ENCODE measurements around the gene ENAH. TPM values are rescaled to one million over a fixed set of nuclear protein-coding genes. Genes with fewer than 3 reads are reported as not detected.

The ENAH gene
- total and polyA plus RNA-seq, 4 donors: 47.3 to 415 (median 115) TPM

GRCh38 chr1:225462429-225462713 lies 190.6 kb downstream of the ENAH start:
- no peak overlapping the region for H3K4me3 ChIP-seq (ENCODE audit: low read length in 2 of 2)
- H3K27me3 ChIP-seq (ENCODE audit: control insufficient read depth in 1 of 2, insufficient read depth in 2 of 2, low read length in 1 of 2): no peaks in the 10 kb centered on the region
- intact Hi-C loops (cut with DNase I): no loop called here
- ATAC-seq (ENCODE audit: low FRiP score): no peak
- 25 to 32% methylated on average over 5 of the region's 5 CpGs for WGBS, 2 donors
- DNase-seq: peak; percentile 35 to 58
- H3K9me3 ChIP-seq (ENCODE audit: control insufficient read depth, low read length): no peaks in the 10 kb centered on the region
- no peaks in the 10 kb centered on the region for H3K4me1 ChIP-seq (ENCODE audit: control insufficient read depth in 1 of 2, insufficient read depth in 2 of 2, low read length in 2 of 2)
- H3K36me3 ChIP-seq (ENCODE audit: control insufficient read depth in 1 of 2, insufficient read depth in 2 of 2, low read length in 1 of 2): no peaks in the 10 kb centered on the region
- no peak overlapping the region for H3K27ac ChIP-seq (ENCODE audit: low read depth in 1 of 2, low read length in 2 of 2)

GRCh38 chr1:225461533-225462428 lies 191.1 kb downstream of the ENAH start:
- H3K27ac ChIP-seq (ENCODE audit: low read depth in 1 of 2, low read length in 2 of 2): no peak overlapping the region
- H3K4me3 ChIP-seq (ENCODE audit: low read length in 2 of 2): no peak overlapping the region
- intact Hi-C loops (cut with DNase I): no loop called here
- DNase-seq: peak; percentile 33 to 68
- H3K36me3 ChIP-seq (ENCODE audit: control insufficient read depth in 1 of 2, insufficient read depth in 2 of 2, low read length in 1 of 2): no peaks in the 10 kb centered on the region
- no peak for ATAC-seq (ENCODE audit: low FRiP score)
- no peaks in the 10 kb centered on the region for H3K4me1 ChIP-seq (ENCODE audit: control insufficient read depth in 1 of 2, insufficient read depth in 2 of 2, low read length in 2 of 2)
- 79 to 86% methylated on average over 19 of the region's 19 CpGs for WGBS, 2 donors
- no peaks in the 10 kb centered on the region for H3K9me3 ChIP-seq (ENCODE audit: control insufficient read depth, low read length)
- no peaks in the 10 kb centered on the region for H3K27me3 ChIP-seq (ENCODE audit: control insufficient read depth in 1 of 2, insufficient read depth in 2 of 2, low read length in 1 of 2)

- Histone ChIP-seq H3K4me1 (ENCODE audit: control insufficient read depth in 1 of 2, insufficient read depth in 2 of 2, low read length in 2 of 2) (no peaks in the 10 kb centered on the region), H3K27ac (ENCODE audit: low read depth in 1 of 2, low read length in 2 of 2) (no peak overlapping the region), H3K9me3 (ENCODE audit: control insufficient read depth, low read length) (no peaks in the 10 kb centered on the region), H3K27me3 (ENCODE audit: control insufficient read depth in 1 of 2, insufficient read depth in 2 of 2, low read length in 1 of 2) (no peaks in the 10 kb centered on the region), H3K4me3 (ENCODE audit: low read length in 2 of 2) (no peak overlapping the region), H3K36me3 (ENCODE audit: control insufficient read depth in 1 of 2, insufficient read depth in 2 of 2, low read length in 1 of 2) (no peaks in the 10 kb centered on the region)
- DNase-seq (peak; percentile 47 to 63), ATAC-seq (ENCODE audit: low FRiP score) (no peak)
- intact Hi-C loops (cut with DNase I): no loop called here
- WGBS, 2 donors: 87% methylated on average over 8 of the region's 8 CpGs
Measured at GRCh38 chr1:225460737-225461532, 192.0 kb downstream of the ENAH start.

- 50 to 56% methylated on average over 18 of the region's 18 CpGs for WGBS, 2 donors
- Histone ChIP-seq H3K27me3 (ENCODE audit: control insufficient read depth in 1 of 2, insufficient read depth in 2 of 2, low read length in 1 of 2) (no peaks in the 10 kb centered on the region), H3K9me3 (ENCODE audit: control insufficient read depth, low read length) (no peaks in the 10 kb centered on the region), H3K27ac (ENCODE audit: low read depth in 1 of 2, low read length in 2 of 2) (no peak overlapping the region), H3K36me3 (ENCODE audit: control insufficient read depth in 1 of 2, insufficient read depth in 2 of 2, low read length in 1 of 2) (no peaks in the 10 kb centered on the region), H3K4me1 (ENCODE audit: control insufficient read depth in 1 of 2, insufficient read depth in 2 of 2, low read length in 2 of 2) (no peaks in the 10 kb centered on the region), H3K4me3 (ENCODE audit: low read length in 2 of 2) (no peak overlapping the region)
- DNase-seq (peak; percentile 40 to 74), ATAC-seq (ENCODE audit: low FRiP score) (peak; percentile 16)
- intact Hi-C loops (cut with DNase I): no loop called here
Measured at GRCh38 chr1:225460021-225460736, 192.7 kb downstream of the ENAH start.

- H3K36me3 ChIP-seq (ENCODE audit: control insufficient read depth in 1 of 2, insufficient read depth in 2 of 2, low read length in 1 of 2): no peaks in the 10 kb centered on the region
- no peaks in the 10 kb centered on the region for H3K9me3 ChIP-seq (ENCODE audit: control insufficient read depth, low read length)
- H3K4me1 ChIP-seq (ENCODE audit: control insufficient read depth in 1 of 2, insufficient read depth in 2 of 2, low read length in 2 of 2): peaks cover 0 to 5% of the 10 kb centered on the region in 2 donors
- no peak overlapping the region for H3K27ac ChIP-seq (ENCODE audit: low read depth in 1 of 2, low read length in 2 of 2)
- DNase-seq (peak in 1 of 2 donors; percentile 4), ATAC-seq (ENCODE audit: low FRiP score) (no peak)
- H3K4me3 ChIP-seq (ENCODE audit: low read length in 2 of 2): no peak overlapping the region
- WGBS, 2 donors: 79 to 81% methylated on average over 2 of the region's 2 CpGs
- intact Hi-C loops (cut with DNase I): no loop called here
- no peaks in the 10 kb centered on the region for H3K27me3 ChIP-seq (ENCODE audit: control insufficient read depth in 1 of 2, insufficient read depth in 2 of 2, low read length in 1 of 2)
Measured at GRCh38 chr1:225458222-225458631, 194.7 kb downstream of the ENAH start.

- intact Hi-C loops (cut with DNase I): no loop called here
- Histone ChIP-seq H3K27me3 (ENCODE audit: control insufficient read depth in 1 of 2, insufficient read depth in 2 of 2, low read length in 1 of 2) (no peaks in the 10 kb centered on the region), H3K4me3 (ENCODE audit: low read length in 2 of 2) (no peak overlapping the region), H3K36me3 (ENCODE audit: control insufficient read depth in 1 of 2, insufficient read depth in 2 of 2, low read length in 1 of 2) (no peaks in the 10 kb centered on the region), H3K4me1 (ENCODE audit: control insufficient read depth in 1 of 2, insufficient read depth in 2 of 2, low read length in 2 of 2) (peaks cover 0 to 5% of the 10 kb centered on the region in 2 donors), H3K27ac (ENCODE audit: low read depth in 1 of 2, low read length in 2 of 2) (no peak overlapping the region), H3K9me3 (ENCODE audit: control insufficient read depth, low read length) (no peaks in the 10 kb centered on the region)
- no peak for DNase-seq
- WGBS, 2 donors: 18 to 22% methylated on average over 5 of the region's 5 CpGs
- peak; percentile 62 for ATAC-seq (ENCODE audit: low FRiP score)
Measured at GRCh38 chr1:225454733-225455132, 198.2 kb downstream of the ENAH start.

- no peaks in the 10 kb centered on the region for H3K9me3 ChIP-seq (ENCODE audit: control insufficient read depth, low read length)
- intact Hi-C loops (cut with DNase I): no loop called here
- H3K27me3 ChIP-seq (ENCODE audit: control insufficient read depth in 1 of 2, insufficient read depth in 2 of 2, low read length in 1 of 2): no peaks in the 10 kb centered on the region
- 49 to 50% methylated on average over 5 of the region's 5 CpGs for WGBS, 2 donors
- ATAC-seq (ENCODE audit: low FRiP score): no peak
- no peak overlapping the region for H3K4me3 ChIP-seq (ENCODE audit: low read length in 2 of 2)
- no peaks in the 10 kb centered on the region for H3K36me3 ChIP-seq (ENCODE audit: control insufficient read depth in 1 of 2, insufficient read depth in 2 of 2, low read length in 1 of 2)
- H3K27ac ChIP-seq (ENCODE audit: low read depth in 1 of 2, low read length in 2 of 2): no peak overlapping the region
- H3K4me1 ChIP-seq (ENCODE audit: control insufficient read depth in 1 of 2, insufficient read depth in 2 of 2, low read length in 2 of 2): peaks cover 0 to 5% of the 10 kb centered on the region in 2 donors
- no peak for DNase-seq
Measured at GRCh38 chr1:225453797-225454648, 198.9 kb downstream of the ENAH start.
